AG10803 (cell line): ENCODE results near the gene SHANK1.

ENCODE experiments used
- DNase-seq: peaks from one replicate; pipeline ENCODE4 v3.0.0; 2010; ENCODE audit warnings: low read depth
- H3K4me3 ChIP-seq: 2 replicates; pipeline ENCODE4 v1.5.1; 2011; ENCODE audit warnings: mild to moderate bottlenecking, low read length, control low read depth
- TF ChIP-seq, protein P1 (sequence below): conservative IDR thresholded peaks from 2 replicates; pipeline ENCODE4 v1.5.1; 2011; ENCODE audit warnings: mild to moderate bottlenecking, low read length, control low read depth, inconsistent platforms

Gene SHANK1

GRCh38 chr19:50717026-50717723 lies 2.4 kb downstream of the SHANK1 start:
- DNase-seq, result no peak
- no peak overlapping the region for H3K4me3 ChIP-seq
- TF ChIP-seq, protein P1, sequence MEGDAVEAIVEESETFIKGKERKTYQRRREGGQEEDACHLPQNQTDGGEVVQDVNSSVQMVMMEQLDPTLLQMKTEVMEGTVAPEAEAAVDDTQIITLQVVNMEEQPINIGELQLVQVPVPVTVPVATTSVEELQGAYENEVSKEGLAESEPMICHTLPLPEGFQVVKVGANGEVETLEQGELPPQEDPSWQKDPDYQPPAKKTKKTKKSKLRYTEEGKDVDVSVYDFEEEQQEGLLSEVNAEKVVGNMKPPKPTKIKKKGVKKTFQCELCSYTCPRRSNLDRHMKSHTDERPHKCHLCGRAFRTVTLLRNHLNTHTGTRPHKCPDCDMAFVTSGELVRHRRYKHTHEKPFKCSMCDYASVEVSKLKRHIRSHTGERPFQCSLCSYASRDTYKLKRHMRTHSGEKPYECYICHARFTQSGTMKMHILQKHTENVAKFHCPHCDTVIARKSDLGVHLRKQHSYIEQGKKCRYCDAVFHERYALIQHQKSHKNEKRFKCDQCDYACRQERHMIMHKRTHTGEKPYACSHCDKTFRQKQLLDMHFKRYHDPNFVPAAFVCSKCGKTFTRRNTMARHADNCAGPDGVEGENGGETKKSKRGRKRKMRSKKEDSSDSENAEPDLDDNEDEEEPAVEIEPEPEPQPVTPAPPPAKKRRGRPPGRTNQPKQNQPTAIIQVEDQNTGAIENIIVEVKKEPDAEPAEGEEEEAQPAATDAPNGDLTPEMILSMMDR, result no peak

- DNase-seq, result no peak
- H3K4me3 ChIP-seq, result no peak overlapping the region
- TF ChIP-seq, protein P1, result no peak
Observed at GRCh38 chr19:50716178-50717025, 3.2 kb downstream of the SHANK1 start.

DNA sequence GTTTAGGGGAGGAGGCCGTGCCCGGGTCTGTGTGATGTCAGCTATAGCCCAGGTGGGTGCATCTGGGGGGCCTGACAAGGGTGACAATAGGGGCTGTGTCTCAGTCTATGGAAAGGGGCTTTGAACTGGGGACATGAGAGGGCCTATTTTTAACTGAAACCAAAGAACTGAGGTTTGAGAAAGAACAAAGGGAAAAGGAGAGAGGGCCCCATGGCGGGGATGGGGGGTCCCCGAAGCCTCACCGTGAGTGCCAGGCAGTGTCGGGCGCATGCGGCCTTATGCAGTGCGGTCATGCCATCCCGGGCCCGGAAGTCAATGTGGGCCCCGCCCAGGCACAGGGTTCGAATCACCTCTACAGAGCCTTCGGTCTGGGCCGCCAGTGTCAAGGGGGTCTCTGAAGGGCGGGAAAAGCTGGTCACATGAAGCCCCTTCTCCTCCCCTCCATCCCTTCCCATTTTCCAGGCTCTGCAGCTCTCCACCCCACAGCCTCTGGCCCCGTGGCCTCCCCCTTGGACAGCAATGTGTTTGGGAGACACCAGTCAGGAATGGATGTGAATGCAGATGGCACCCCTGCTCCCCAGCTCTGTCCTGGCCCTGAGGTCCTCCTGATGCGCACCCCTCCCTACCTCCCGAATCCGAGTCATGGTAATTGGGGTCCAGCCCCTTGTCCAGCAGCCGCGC lies 5.9 kb downstream of the SHANK1 start:
- TF ChIP-seq, protein P1, result no peak
- no peak overlapping the region for H3K4me3 ChIP-seq
- DNase-seq, result no peak

- TF ChIP-seq, protein P1, result no peak
- no peak for DNase-seq
Observed at GRCh38 chr19:50712833-50713232, 6.8 kb downstream of the SHANK1 start.

GRCh38 chr19:50711805-50712204 lies 7.8 kb downstream of the SHANK1 start:
- TF ChIP-seq, protein P1, result no peak
- H3K4me3 ChIP-seq, result no peak overlapping the region
- DNase-seq, result no peak

More at GRCh38 chr19:50712833-50713232, 6.8 kb downstream of the SHANK1 start:
- H3K4me3 ChIP-seq, result no peak overlapping the region

DNA sequence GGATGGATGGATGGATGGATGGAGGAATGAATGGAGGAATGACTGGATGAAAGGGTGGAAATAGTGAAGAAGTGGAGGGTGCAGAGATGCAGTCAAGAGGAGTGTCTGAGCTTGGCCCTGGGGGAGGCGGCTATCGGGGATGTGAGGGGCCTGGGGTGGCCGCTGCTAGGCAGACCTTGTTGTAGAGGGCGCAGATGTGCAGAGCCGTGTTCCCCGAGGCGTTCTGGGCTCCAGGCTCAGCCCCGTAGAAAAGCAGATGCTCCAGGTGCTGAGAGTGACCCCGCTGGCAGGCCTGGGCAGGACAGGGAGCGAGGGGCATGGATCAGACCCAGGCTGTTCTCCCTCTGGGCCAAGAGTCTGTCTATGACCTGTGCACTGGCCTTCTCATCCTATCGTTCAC lies 8.4 kb downstream of the SHANK1 start:
- DNase-seq, result no peak
- no peak overlapping the region for H3K4me3 ChIP-seq
- TF ChIP-seq, protein P1, result no peak
